ENCODE results near the gene USP19.

Gene USP19

GRCh38 chr3:49104052-49104426 is 16.6 kb downstream of the USP19 start:
- DNase-seq: no peak

- no peak for DNase-seq
Measured at GRCh38 chr3:49100046-49100615, 20.5 kb downstream of the USP19 start.

GRCh38 chr3:49098910-49099630 is 21.6 kb downstream of the USP19 start:
- no peak for DNase-seq

GRCh38 chr3:49098429-49098828 is 22.2 kb downstream of the USP19 start:
- DNase-seq: no peak

GRCh38 chr3:49093853-49094767 is 26.5 kb downstream of the USP19 start, which contains the start of gene QRICH1:
Gene QRICH1, minus strand, starts transcription at chr3:49094071. Its CDS starts 17,054 bp downstream, at chr3:49077017.
- peak; percentile 94 for DNase-seq

- DNase-seq: no peak
Measured at GRCh38 chr3:49092938-49093852, 27.4 kb downstream of the USP19 start.

- DNase-seq: no peak
Measured at GRCh38 chr3:49081429-49081828, 39.2 kb downstream of the USP19 start.

GRCh38 chr3:49079270-49079669 is 41.4 kb downstream of the USP19 start:
- DNase-seq: no peak

- DNase-seq: no peak
Measured at GRCh38 chr3:49076646-49077045, 44.0 kb downstream of the USP19 start.

GRCh38 chr3:49076116-49076515 is 44.5 kb downstream of the USP19 start:
- no peak for DNase-seq
